Measurements from ENCODE around the gene PNPLA7. TPM values are rescaled to one million over a fixed set of nuclear protein-coding genes. Genes with fewer than 3 reads are reported as not detected.
"Not testable (repeated sequence)": the region's sequence is repeated elsewhere in the genome, so short reads cannot be mapped to it uniquely, and the experiment has no call there.

Gene PNPLA7
- total RNA-seq, 1 donor from 2014 or later: 0.04 TPM

DNA sequence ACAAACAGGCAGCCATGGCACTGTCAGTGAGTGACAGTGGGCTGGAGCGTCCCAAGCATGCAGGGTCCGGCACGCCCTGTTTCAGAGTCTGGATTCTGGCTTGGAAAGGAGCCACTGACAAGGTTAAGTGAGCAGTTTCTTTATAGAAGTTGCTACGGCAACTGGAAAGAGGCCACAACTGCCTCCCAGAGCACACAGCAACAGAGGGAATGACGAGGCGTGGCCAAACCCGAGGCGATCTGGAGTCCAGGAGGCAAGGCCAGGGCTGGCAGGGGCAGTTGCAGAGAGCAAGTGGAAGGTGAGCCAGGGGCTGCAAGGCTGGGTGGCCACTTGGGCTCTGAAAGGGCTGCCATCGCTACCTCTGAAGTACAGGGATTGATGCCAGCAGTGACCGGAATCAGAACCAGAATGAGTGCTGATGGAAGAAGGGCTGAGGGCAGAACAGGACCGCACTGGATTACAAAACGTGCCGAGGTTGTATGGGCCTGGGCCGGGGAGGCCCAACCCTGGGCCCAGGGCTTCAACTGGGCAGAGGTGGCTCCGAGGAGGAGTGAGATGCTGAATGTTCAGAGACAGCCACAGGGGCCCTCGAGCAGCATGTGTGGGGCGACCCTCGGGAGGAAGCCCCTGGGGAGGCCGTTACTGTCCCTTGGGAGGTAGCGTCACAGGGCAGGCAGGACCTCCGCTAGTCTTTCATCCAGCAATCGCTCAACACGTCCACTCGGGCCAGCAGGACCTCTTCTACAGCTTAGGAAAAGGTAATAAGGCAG lies 6.1 kb upstream of the PNPLA7 start:
- TF ChIP-seq, protein P1, sequence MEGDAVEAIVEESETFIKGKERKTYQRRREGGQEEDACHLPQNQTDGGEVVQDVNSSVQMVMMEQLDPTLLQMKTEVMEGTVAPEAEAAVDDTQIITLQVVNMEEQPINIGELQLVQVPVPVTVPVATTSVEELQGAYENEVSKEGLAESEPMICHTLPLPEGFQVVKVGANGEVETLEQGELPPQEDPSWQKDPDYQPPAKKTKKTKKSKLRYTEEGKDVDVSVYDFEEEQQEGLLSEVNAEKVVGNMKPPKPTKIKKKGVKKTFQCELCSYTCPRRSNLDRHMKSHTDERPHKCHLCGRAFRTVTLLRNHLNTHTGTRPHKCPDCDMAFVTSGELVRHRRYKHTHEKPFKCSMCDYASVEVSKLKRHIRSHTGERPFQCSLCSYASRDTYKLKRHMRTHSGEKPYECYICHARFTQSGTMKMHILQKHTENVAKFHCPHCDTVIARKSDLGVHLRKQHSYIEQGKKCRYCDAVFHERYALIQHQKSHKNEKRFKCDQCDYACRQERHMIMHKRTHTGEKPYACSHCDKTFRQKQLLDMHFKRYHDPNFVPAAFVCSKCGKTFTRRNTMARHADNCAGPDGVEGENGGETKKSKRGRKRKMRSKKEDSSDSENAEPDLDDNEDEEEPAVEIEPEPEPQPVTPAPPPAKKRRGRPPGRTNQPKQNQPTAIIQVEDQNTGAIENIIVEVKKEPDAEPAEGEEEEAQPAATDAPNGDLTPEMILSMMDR (IDR thresholded peaks at IDR 0.05; ENCODE audit: insufficient read depth, low read length, poor library complexity, severe bottlenecking): no peak
- H3K27me3 ChIP-seq (ENCODE audit: control insufficient read depth, insufficient read depth, low read length): no peaks in the 10 kb centered on the region
- no peak overlapping the region for H3K4me3 ChIP-seq (ENCODE audit: low read depth, low read length)
- DNase-seq (ENCODE audit: low read depth): no peak
- peaks cover 2% of the 10 kb centered on the region for H3K36me3 ChIP-seq (ENCODE audit: control insufficient read depth, insufficient read depth, low read length)

DNA sequence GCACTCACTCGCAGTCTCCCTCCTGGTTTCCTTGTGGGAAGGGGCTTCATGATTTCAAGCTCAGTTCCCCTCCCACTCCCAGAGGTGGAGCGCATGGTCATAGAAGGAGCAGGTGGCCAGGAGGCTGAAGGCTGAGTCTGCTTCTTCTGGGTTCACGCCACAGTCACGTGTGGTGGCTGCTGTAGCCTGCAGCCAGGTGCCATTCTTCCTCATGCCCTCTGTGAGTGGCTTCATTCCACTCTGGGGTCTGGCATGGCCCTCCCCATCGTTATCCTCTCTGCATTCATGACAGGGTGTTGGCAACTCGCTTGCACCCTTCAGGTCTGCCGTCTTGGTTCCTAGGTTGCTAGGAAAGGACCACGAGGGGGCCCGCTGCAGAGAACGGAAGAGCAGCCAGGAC lies 5.0 kb upstream of the PNPLA7 start:
- no peak overlapping the region for H3K4me3 ChIP-seq (ENCODE audit: low read depth, low read length)
- H3K36me3 ChIP-seq (ENCODE audit: control insufficient read depth, insufficient read depth, low read length): peaks cover 2% of the 10 kb centered on the region
- DNase-seq (ENCODE audit: low read depth): no peak
- TF ChIP-seq, protein P1 (IDR thresholded peaks at IDR 0.05; ENCODE audit: insufficient read depth, low read length, poor library complexity, severe bottlenecking): no peak
- no peaks in the 10 kb centered on the region for H3K27me3 ChIP-seq (ENCODE audit: control insufficient read depth, insufficient read depth, low read length)

DNA sequence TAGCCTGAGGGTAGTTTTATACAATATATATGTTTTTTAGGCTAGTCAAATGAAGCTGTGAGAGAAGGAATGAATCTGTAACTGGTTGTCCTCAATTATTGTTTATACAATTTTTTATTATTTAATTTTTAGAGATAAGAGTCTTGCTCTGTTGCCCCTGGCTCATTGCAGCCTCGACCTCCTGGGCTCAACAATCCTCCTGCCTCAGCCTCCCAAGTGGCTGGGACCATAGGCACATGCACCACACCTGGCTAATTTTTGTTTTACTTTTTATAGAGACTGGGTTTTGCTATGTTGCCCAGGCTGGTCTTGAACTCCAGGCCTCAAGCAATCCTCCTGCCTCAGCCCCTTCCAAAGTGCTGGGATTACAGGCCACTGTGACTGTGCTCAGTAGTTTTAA lies 4.1 kb upstream of the PNPLA7 start:
- no peak for DNase-seq (ENCODE audit: low read depth)
- no peaks in the 10 kb centered on the region for H3K27me3 ChIP-seq (ENCODE audit: control insufficient read depth, insufficient read depth, low read length)
- TF ChIP-seq, protein P1 (IDR thresholded peaks at IDR 0.05; ENCODE audit: insufficient read depth, low read length, poor library complexity, severe bottlenecking): no peak
- peaks cover 2% of the 10 kb centered on the region for H3K36me3 ChIP-seq (ENCODE audit: control insufficient read depth, insufficient read depth, low read length)
- no peak overlapping the region for H3K4me3 ChIP-seq (ENCODE audit: low read depth, low read length)

DNA sequence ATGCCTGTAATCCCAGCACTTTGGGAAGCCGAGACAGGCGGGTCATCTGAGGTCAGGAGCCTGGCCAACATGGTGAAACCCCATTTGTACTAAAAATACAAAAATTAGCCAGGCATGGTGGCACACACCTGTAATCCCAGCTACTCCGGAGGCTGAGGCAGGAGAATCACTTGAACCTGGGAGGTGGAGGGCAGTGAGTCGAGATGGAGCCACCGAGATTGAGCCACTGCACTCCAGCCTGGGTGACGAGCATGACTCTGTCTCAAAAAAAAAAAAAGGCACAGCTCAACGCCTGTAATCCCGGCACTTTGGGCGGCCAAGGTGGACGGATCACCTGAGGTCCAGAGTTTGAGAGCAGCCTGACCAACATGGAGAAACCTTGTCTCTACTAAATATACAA lies 3.5 kb upstream of the PNPLA7 start:
- not testable (repeated sequence) for H3K4me3 ChIP-seq (ENCODE audit: low read depth, low read length); H3K36me3 ChIP-seq (ENCODE audit: control insufficient read depth, insufficient read depth, low read length); DNase-seq (ENCODE audit: low read depth); H3K27me3 ChIP-seq (ENCODE audit: control insufficient read depth, insufficient read depth, low read length)

DNA sequence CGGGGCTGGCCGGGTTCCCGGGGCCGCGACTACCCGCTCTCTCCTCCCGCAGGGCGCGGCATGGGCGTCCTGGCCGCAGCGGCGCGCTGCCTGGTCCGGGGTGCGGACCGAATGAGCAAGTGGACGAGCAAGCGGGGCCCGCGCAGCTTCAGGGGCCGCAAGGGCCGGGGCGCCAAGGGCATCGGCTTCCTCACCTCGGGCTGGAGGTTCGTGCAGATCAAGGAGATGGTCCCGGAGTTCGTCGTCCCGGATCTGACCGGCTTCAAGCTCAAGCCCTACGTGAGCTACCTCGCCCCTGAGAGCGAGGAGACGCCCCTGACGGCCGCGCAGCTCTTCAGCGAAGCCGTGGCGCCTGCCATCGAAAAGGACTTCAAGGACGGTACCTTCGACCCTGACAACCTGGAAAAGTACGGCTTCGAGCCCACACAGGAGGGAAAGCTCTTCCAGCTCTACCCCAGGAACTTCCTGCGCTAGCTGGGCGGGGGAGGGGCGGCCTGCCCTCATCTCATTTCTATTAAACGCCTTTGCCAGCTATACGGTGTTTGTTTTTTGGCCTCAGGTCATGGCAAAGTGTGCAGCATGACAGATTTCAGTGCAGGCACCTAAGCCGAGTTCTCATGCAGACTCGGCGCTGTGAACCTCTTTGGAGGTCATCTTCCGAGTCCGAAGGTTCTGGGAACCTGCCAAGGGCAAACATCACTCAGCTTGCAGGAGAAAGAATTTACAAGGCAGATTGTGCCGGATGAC lies 2.0 kb upstream of the PNPLA7 start:
- Histone ChIP-seq H3K4me3 (ENCODE audit: low read depth, low read length) (peak overlapping the region; percentile 75), H3K36me3 (ENCODE audit: control insufficient read depth, insufficient read depth, low read length) (no peaks in the 10 kb centered on the region), H3K27me3 (ENCODE audit: control insufficient read depth, insufficient read depth, low read length) (no peaks in the 10 kb centered on the region)
- TF ChIP-seq, protein P1 (IDR thresholded peaks at IDR 0.05; ENCODE audit: insufficient read depth, low read length, poor library complexity, severe bottlenecking): no peak
- no peak for DNase-seq (ENCODE audit: low read depth)

DNA sequence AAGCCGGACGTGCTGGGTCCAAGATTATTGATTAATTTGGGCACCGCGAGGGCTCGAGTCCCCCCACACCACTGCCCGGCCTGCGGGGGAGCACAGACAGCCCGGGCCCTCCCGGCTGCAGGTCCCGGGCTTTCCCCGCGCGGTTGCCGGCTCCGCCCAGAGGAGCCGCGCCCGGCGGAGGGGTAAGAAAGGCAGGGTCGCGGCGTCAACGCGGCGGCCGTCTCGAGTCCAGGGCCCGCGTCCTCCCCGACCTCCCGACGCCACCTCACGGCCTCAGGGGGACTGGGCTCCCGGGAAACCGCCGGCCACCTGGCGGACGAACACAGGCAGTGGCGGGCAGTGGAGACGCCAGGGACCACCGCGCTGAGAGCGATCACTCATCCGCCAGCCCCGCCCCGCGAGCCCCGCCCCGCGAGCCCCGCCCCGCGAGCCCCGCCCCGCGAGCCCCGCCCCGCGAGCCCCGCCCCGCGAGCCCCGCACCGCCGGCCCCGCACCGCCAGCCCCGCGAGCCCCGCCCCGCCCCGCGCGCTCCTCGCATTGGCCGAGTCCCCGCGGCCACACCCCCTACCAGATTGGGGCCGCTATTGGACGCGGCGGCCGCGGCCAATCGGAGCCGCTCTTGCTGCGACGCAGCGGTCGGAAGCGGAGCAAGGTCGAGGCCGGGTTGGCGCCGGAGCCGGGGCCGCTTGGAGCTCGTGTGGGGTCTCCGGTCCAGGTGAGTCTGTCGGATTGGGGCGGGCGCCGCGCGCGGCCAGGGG lies 1.2 kb upstream of the PNPLA7 start, which contains the start of gene MRPL41:
Gene MRPL41, plus strand, starts transcription at position 616 of the 758 bp plus-strand sequence. CDS start 203 bp downstream, outside the sequence.
- TF ChIP-seq, protein P1 (IDR thresholded peaks at IDR 0.05; ENCODE audit: insufficient read depth, low read length, poor library complexity, severe bottlenecking): peak; percentile 58
- peak; percentile 51 for DNase-seq (ENCODE audit: low read depth)
- H3K27me3 ChIP-seq (ENCODE audit: control insufficient read depth, insufficient read depth, low read length): no peaks in the 10 kb centered on the region
- no peaks in the 10 kb centered on the region for H3K36me3 ChIP-seq (ENCODE audit: control insufficient read depth, insufficient read depth, low read length)
- peak within 1 kb of the TSS; percentile 75 for H3K4me3 ChIP-seq (ENCODE audit: low read depth, low read length)

DNA sequence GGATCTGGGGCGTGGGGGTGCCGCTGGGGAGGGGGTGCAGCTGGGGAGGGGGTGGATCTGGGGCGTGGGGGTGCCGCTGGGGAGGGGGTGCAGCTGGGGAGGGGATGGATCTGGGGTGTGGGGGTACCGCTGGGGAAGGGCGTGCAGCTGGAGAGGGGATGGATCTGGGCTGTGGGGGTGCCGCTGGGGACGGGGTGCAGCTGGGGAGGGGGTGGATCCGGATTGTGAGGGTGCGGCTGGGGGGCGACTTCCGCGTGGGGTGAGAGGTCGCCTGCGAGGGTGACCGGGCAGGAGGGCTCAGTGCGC lies 709 bp upstream of the PNPLA7 start:
- not testable (repeated sequence) for H3K36me3 ChIP-seq (ENCODE audit: control insufficient read depth, insufficient read depth, low read length); H3K27me3 ChIP-seq (ENCODE audit: control insufficient read depth, insufficient read depth, low read length); DNase-seq (ENCODE audit: low read depth)
- peak overlapping the region; percentile 65 for H3K4me3 ChIP-seq (ENCODE audit: low read depth, low read length)
